ENCODE results near the gene OTOG. TPM values are rescaled to one million over a fixed set of nuclear protein-coding genes. Genes with fewer than 3 reads are reported as not detected.

OTOG gene
- total RNA-seq, 1 donor = not detected

DNA sequence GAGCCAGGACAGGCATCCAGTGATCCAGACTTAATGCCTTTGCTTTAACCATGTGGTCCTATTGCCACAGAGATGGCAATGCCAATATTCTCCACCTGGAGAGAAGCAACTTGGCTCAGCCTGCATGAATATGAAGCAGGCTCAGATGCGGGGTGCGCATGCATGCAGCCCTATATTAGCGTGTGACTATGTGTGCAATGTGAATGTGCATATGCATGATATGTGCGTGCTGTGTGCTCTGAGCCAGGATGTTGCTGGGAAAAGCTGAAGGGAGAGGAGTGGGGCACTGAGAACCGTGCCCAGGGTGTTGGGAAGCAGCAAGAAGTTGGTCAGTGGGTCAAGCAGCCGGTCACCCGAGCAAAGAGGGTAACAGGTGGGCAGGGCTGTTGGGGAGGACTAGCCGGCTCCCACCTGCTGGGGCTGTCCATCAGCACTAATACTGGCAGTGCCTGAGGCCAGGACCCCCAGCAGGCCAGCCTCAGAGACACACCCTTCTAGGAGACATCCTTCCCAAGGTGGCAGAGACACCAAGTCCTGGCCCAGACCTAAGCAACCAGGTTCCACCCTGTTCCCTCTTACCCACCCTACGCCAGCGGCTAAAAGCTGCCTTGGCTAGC is 147.5 kb downstream of the OTOG start:
- no peak for DNase-seq (ENCODE audit: low read depth)
- TF ChIP-seq CTCF (IDR thresholded peaks at IDR 0.05; ENCODE audit: insufficient read depth, low read depth, low read length) = no peak
- no peak overlapping the region for H3K4me3 ChIP-seq (ENCODE audit: low read depth, low read length)

DNA sequence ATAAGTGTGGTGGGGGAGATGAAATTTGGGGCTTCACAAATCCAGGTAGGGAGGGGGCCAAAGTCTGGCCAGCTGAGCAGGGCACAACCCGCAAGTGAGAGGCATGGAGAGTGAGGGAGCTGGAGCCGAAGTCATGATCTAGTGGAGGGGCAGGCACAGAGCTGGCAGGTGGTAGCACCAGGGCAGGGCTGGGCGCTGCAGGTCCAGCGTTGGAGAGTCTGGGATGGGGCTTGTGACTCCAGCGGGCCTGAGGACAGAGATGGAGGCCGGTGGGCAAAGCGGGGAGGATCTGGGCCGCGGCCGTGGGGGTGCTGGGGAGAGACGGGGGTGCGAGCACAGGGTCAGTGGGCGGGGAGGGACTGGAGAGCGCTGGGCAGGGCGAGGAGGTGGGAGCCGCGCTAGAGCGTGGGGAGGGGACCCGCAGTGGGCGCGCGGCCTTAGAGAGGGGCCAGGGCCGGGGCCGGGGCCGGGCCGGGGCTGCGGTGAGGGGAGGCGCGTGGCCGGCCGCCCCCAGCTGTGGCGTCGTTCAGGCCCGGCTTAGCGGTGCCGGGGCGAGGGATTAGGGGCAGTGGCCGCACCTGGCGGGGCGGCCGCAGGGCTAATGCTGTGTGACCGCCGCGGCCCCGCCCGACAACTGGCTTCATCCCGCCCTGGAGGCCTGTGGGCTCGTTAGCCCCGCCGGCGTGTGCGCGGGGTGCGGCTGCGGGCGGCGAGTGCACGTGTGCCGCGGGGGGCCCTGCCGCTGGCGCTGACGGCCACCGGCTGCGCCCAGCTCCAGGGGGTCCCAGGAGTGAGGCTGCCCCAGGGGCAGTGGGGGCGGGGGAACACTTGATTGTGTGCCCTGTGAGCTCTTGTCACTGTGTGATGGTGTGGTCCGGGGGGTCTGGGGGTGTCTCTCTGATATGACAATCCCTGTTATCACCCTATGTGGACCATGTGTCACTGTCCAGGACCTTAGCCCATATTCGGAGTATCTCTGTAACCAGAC is 148.7 kb downstream of the OTOG start:
- no peak for DNase-seq (ENCODE audit: low read depth)
- H3K4me3 ChIP-seq (ENCODE audit: low read depth, low read length) = no peak overlapping the region
- TF ChIP-seq CTCF (IDR thresholded peaks at IDR 0.05; ENCODE audit: insufficient read depth, low read depth, low read length) = no peak

DNA sequence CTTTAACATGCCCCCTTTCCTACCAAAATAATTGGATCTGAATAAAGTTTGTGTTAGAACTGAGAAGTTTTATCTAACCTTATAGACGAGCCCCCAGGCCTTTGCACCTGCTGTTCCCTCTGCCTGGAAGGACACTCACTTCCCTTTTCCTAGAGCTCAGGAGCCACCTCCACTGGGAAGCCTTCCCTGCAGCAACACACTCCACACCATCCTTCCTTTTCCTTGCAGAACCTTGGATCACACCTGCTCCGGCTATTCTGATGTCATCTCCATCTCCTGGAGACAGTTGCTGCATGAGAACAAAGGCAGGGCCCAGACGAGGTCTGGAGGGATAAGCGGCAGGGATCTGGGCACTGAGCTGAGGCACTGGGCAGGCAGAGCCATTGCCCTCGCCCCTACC is 149.7 kb downstream of the OTOG start:
- H3K4me3 ChIP-seq (ENCODE audit: low read depth, low read length) = no peak overlapping the region
- TF ChIP-seq CTCF (IDR thresholded peaks at IDR 0.05; ENCODE audit: insufficient read depth, low read depth, low read length) = no peak
- no peak for DNase-seq (ENCODE audit: low read depth)

Other genes starting within 250 kb of the OTOG start
- gene NCR3LG1, start 195.5 kb upstream of the OTOG start, total RNA-seq = 14.7 and 16.8 TPM in 2 replicates
- not detected in 2 replicates for gene KCNJ11, start 158.6 kb upstream of the OTOG start, total RNA-seq
- gene ABCC8, start 70.4 kb upstream of the OTOG start, total RNA-seq = not detected in 2 replicates
- not detected in 2 replicates for gene USH1C, start 2.8 kb upstream of the OTOG start, total RNA-seq
- under 0.01 TPM in 1 of 2 replicates, not detected in the other for gene MYOD1, start 172.3 kb downstream of the OTOG start, total RNA-seq
- 0.64 TPM in 1 of 2 replicates, not detected in the other for gene KCNC1, start 187.5 kb downstream of the OTOG start, total RNA-seq

Data from fibroblast of villous mesenchyme (primary cell).